GM13977 (cell line): ENCODE results near the gene ZNF774.

ENCODE experiments used
- DNase-seq: peaks from one replicate; pipeline ENCODE4 v3.0.0; 2012; ENCODE audit warnings: low spot score
- in situ Hi-C: fragments of 300-500 bp; cut with MboI; formaldehyde crosslinking; loops from one replicate; pipeline ENCODE4 v1.12.0; 2022; ENCODE audit warnings: low sequenced_read_pairs, low pct_unique_long_range_greater_than_20kb, mixed read lengths, inconsistent platforms; ENCODE audit not compliant: unreplicated experiment
- TF ChIP-seq, protein P1 (sequence below): IDR thresholded peaks from 2 replicates; pipeline ENCODE4 v1.5.1; 2012; ENCODE audit warnings: mild to moderate bottlenecking, control low read depth; ENCODE audit not compliant: insufficient read depth; ENCODE audit errors: extremely low read depth, missing control alignments

Gene ZNF774

DNA sequence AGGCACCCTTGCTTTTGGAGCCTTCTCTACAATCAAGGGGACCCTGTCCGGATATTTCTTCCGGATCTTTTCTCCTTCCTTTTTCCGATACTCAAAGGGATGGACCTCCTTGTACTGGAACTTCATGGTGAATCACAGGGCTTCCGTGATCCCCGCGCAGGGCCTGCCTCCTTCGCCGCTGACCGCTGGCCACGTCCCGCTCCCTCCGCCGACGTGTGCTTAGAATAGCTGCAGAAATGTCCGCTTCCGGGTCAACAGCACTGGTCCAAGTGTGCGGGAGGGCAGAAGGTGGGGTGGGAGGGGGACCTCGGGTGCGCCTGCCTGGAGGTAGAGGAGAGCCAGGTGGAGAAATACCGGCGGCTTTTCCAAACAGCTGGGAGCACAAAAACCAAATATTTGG, 3.0 kb upstream of the ZNF774 start:
- TF ChIP-seq, protein P1, sequence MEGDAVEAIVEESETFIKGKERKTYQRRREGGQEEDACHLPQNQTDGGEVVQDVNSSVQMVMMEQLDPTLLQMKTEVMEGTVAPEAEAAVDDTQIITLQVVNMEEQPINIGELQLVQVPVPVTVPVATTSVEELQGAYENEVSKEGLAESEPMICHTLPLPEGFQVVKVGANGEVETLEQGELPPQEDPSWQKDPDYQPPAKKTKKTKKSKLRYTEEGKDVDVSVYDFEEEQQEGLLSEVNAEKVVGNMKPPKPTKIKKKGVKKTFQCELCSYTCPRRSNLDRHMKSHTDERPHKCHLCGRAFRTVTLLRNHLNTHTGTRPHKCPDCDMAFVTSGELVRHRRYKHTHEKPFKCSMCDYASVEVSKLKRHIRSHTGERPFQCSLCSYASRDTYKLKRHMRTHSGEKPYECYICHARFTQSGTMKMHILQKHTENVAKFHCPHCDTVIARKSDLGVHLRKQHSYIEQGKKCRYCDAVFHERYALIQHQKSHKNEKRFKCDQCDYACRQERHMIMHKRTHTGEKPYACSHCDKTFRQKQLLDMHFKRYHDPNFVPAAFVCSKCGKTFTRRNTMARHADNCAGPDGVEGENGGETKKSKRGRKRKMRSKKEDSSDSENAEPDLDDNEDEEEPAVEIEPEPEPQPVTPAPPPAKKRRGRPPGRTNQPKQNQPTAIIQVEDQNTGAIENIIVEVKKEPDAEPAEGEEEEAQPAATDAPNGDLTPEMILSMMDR = no peak
- in situ Hi-C loops = no loop called here
- no peak for DNase-seq

DNA sequence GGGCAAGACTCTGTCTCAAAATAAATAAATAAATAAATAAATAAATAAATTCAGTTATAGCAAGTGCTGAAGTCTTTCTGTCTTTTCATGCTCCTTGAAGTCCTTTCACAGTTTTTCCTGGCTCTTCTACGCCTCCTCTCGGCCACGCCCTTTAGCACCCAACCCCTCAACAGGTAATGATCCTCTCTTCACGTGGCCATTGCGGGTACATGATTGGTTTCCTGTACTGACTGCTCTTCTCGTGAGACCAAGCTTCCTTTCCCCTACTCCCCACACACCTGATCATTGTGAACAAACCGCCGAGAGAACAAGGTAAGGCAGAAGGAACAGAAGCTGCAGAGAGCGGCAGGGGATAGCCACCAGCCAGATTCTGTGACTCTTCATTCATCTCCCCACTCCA, 2.3 kb upstream of the ZNF774 start:
- TF ChIP-seq, protein P1 = no peak
- DNase-seq = no peak
- in situ Hi-C loops = no loop called here

DNA sequence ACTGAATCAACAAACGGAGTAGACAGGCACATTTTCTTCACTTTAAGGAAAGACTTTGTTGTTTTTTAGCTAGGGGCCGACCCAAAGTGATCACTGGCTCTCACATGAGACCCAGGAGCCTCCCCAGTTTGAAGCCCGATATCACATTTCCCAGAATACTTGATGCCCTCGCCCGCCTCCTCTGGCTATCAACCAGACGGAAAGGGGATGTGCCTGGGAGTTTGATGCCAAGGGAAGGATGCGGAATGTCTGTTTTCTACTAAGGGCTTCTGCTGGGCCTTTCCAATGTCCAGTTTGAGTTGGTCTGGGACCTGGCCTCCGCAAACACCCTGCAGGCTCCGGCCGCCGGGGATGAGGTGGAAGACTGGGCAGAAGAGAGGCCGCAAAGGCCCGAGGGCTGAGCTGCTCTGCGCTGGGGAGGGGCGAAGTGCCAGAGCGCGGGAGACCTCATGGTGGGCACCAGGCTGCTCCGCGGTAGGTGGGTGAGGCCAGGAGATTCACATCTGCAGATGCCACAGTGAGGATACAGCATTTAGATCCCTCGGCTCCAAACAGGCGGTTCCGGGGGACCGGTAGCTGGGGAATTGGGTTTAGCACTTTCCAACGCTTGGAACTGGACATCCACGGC, 491 bp upstream of the ZNF774 start:
- in situ Hi-C loops = no loop called here
- DNase-seq = no peak
- TF ChIP-seq, protein P1 = no peak

DNA sequence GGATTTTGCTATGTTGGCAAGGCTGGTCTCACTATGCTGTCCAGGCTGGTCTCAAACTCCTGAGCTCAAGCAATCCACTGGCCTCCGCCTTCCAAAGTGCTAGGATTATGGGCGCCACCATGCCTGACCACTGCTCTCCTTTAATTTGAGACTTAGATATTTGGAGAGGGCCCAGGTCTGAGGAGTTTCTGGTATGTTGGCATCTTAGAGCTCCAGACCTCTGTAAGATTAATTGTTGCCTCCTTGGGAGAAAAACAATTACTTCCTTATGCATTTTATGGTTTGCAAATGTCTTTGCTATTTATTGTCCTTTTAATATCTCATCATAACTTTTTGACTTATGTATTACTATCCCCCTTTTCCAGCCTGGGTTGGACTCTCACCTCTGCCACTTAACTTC, 2.9 kb downstream of the ZNF774 start:
- in situ Hi-C loops = no loop called here

DNA sequence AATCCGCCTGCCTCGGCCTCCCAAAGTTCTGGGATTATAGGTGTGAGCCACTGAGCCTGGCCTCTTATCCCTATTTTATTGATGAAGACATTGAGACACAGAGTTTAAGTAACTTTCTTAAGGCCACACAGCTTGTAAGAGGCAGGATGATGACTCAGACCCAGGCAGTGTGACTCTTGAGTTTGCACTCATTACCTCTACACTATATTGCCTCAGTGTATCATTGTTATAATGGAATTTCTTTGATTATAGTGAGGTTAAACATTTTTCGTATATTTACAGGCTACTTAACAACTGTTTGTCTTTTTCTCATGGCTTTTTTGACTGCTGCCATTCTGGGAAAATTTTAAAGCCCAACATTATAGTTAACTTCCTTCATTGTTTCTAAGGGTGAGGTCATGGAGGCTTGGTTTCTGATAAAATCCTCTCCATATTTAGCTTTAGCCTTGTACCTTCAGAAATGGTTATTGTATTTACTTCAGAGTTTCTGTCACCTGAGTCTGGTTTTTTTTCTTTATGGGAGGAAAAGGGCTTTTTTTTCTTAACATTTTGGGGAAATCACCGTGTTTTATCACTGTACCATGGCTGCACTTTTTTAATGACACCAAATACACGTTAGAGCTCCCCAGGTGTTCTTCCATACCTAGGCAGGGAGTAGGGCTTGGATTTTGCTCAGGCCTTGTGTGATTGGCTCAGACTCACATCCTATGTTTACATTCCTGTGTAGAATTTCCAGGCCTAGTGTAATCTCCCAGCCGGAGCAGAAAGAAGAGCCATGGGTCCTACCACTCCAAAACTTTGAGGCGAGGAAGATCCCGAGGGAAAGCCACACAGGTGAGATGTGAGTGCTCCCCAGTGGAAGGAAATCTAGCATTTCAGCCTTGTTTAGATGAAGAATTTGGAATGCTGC, 6.3 kb downstream of the ZNF774 start:
- TF ChIP-seq, protein P1 = no peak
- in situ Hi-C loops = no loop called here
- no peak for DNase-seq

More for the DNA sequence above, 2.9 kb downstream of the ZNF774 start:
- DNase-seq = no peak
- TF ChIP-seq, protein P1 = no peak

DNA sequence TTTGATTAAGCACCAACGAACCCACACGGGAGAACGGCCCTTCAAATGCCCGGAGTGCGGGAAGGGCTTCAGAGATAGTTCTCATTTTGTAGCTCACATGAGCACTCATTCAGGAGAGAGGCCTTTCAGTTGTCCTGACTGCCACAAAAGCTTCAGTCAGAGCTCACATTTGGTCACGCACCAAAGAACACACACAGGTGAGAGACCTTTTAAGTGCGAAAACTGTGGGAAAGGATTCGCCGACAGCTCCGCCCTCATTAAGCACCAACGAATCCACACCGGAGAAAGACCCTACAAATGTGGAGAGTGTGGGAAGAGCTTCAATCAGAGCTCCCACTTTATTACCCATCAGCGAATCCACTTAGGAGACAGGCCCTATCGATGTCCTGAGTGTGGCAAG, 8.7 kb downstream of the ZNF774 start:
- in situ Hi-C loops = no loop called here
- TF ChIP-seq, protein P1 = no peak
- no peak for DNase-seq
